ENCODE measurements around the gene SH3PXD2A. TPM values are rescaled to one million over a fixed set of nuclear protein-coding genes. Genes with fewer than 3 reads are reported as not detected.

SH3PXD2A gene
- total and polyA plus RNA-seq, 4 donors, result 18.7 to 69.1 (median 42.5) TPM

DNA sequence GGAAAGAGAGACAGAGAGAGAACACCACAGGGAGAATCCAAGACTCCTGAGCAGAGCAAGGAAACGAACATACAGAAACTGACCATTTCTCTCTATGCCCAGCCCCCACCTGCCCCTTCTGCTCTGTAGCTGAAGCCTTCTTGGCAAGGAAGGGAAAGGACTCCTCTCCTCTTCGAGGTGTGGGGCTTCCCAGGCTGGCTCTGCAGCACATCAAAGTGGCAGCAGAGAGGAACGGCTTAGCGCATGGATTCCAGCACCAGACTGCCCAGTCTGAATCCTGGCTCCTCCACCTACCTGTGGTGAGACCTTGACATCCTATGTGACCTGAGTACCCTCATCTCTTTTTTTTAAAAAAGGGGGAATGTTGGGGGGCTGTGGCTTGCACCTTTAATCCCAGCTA is 69.4 kb downstream of the SH3PXD2A start:
- Histone ChIP-seq H3K27ac (ENCODE audit: low read depth in 1 of 2, low read length in 2 of 2) (no peak overlapping the region), H3K9me3 (ENCODE audit: control insufficient read depth, low read length) (no peaks in the 10 kb centered on the region), H3K4me3 (ENCODE audit: low read length in 2 of 2) (no peak overlapping the region), H3K4me1 (ENCODE audit: control insufficient read depth in 1 of 2, insufficient read depth in 2 of 2, low read length in 2 of 2) (no peaks in the 10 kb centered on the region), H3K27me3 (ENCODE audit: control insufficient read depth in 1 of 2, insufficient read depth in 2 of 2, low read length in 1 of 2) (no peaks in the 10 kb centered on the region), H3K36me3 (ENCODE audit: control insufficient read depth in 1 of 2, insufficient read depth in 2 of 2, low read length in 1 of 2) (no peaks in the 10 kb centered on the region)
- DNase-seq (no peak), ATAC-seq (ENCODE audit: low FRiP score) (no peak)
- 84 to 85% methylated on average over 4 of the region's 4 CpGs for WGBS, 2 donors
- intact Hi-C loops (cut with DNase I), result no loop called here

DNA sequence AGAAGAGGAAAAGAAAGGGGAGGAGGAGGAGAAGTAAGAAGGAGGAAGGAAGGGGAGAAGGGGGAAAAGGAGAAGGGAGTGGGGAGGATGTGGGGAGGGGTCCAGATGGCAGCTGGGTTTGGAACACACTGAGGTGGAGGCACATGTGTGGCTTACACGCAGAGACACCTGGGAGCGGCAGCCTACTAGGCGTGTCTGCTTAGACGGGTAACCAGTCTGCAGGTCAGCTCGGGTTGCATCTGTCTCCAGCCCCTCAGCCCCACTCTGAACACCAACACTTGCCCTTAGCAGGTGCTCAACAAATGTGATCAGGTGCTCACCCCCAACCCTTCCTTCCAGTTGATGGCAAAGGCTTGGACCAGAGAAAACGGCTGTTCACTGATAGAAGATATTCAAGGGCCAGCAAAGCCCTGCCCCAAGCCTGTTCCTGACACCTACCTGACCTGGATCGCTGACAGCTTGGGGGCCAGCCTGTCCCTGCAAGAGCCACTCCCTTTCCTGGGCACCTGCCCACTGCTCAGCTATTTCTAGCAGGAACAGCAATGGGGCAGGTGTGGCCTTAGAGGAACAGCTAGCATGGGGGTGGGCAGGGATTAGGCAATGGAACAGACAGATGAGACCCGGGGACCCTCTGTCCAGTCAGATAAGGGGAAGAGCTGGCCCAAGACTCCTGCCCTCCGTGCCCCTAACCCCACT is 70.5 kb downstream of the SH3PXD2A start:
- no peaks in the 10 kb centered on the region for H3K9me3 ChIP-seq (ENCODE audit: control insufficient read depth, low read length)
- no peaks in the 10 kb centered on the region for H3K27me3 ChIP-seq (ENCODE audit: control insufficient read depth in 1 of 2, insufficient read depth in 2 of 2, low read length in 1 of 2)
- H3K4me3 ChIP-seq (ENCODE audit: low read length in 2 of 2), result no peak overlapping the region
- H3K27ac ChIP-seq (ENCODE audit: low read depth in 1 of 2, low read length in 2 of 2), result no peak overlapping the region
- no peaks in the 10 kb centered on the region for H3K36me3 ChIP-seq (ENCODE audit: control insufficient read depth in 1 of 2, insufficient read depth in 2 of 2, low read length in 1 of 2)
- DNase-seq (no peak), ATAC-seq (ENCODE audit: low FRiP score) (no peak)
- no peaks in the 10 kb centered on the region for H3K4me1 ChIP-seq (ENCODE audit: control insufficient read depth in 1 of 2, insufficient read depth in 2 of 2, low read length in 2 of 2)
- intact Hi-C loops (cut with DNase I), result no loop called here
- WGBS, 2 donors, result 89 to 95% methylated on average over 9 of the region's 9 CpGs

- Histone ChIP-seq H3K27me3 (ENCODE audit: control insufficient read depth in 1 of 2, insufficient read depth in 2 of 2, low read length in 1 of 2) (no peaks in the 10 kb centered on the region), H3K4me3 (ENCODE audit: low read length in 2 of 2) (no peak overlapping the region), H3K36me3 (ENCODE audit: control insufficient read depth in 1 of 2, insufficient read depth in 2 of 2, low read length in 1 of 2) (no peaks in the 10 kb centered on the region), H3K4me1 (ENCODE audit: control insufficient read depth in 1 of 2, insufficient read depth in 2 of 2, low read length in 2 of 2) (no peaks in the 10 kb centered on the region), H3K27ac (ENCODE audit: low read depth in 1 of 2, low read length in 2 of 2) (no peak overlapping the region), H3K9me3 (ENCODE audit: control insufficient read depth, low read length) (no peaks in the 10 kb centered on the region)
- ATAC-seq (ENCODE audit: low FRiP score) (no peak), DNase-seq (no peak)
- intact Hi-C loops (cut with DNase I), result no loop called here
- WGBS, 2 donors, result 83 to 86% methylated on average over 8 of the region's 8 CpGs
These were observed 71.3 kb downstream of the SH3PXD2A start for GRCh38 chr10:103784089-103784488.

DNA sequence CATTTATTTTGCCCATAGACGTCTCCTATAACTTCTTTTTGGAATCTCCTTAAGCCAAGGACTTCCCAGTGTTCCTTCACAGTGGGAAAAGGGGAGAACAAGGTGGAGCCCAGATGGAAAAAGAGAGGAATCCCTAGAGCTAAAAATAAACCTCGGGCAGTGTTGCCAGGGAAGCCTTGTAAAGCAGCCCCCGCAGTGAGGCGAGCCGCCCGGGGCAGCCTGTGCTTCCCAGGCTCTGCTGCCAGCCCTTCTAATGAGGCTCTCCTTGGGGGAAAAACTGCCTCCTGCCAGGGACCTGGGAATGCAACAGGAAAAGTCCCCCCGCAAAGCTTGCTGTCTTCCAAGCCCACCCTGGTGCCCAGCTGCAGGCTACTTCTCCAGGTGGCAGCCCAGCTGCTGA is 71.7 kb downstream of the SH3PXD2A start:
- Histone ChIP-seq H3K27me3 (ENCODE audit: control insufficient read depth in 1 of 2, insufficient read depth in 2 of 2, low read length in 1 of 2) (no peaks in the 10 kb centered on the region), H3K36me3 (ENCODE audit: control insufficient read depth in 1 of 2, insufficient read depth in 2 of 2, low read length in 1 of 2) (no peaks in the 10 kb centered on the region), H3K27ac (ENCODE audit: low read depth in 1 of 2, low read length in 2 of 2) (no peak overlapping the region), H3K4me3 (ENCODE audit: low read length in 2 of 2) (no peak overlapping the region), H3K4me1 (ENCODE audit: control insufficient read depth in 1 of 2, insufficient read depth in 2 of 2, low read length in 2 of 2) (no peaks in the 10 kb centered on the region), H3K9me3 (ENCODE audit: control insufficient read depth, low read length) (no peaks in the 10 kb centered on the region)
- DNase-seq (no peak), ATAC-seq (ENCODE audit: low FRiP score) (no peak)
- intact Hi-C loops (cut with DNase I), result no loop called here
- 6 to 10% methylated on average over 7 of the region's 7 CpGs for WGBS, 2 donors

GRCh38 chr10:103781329-103782061 is 73.9 kb downstream of the SH3PXD2A start:
- intact Hi-C loops (cut with DNase I), result no loop called here
- Histone ChIP-seq H3K4me1 (ENCODE audit: control insufficient read depth in 1 of 2, insufficient read depth in 2 of 2, low read length in 2 of 2) (no peaks in the 10 kb centered on the region), H3K4me3 (ENCODE audit: low read length in 2 of 2) (no peak overlapping the region), H3K36me3 (ENCODE audit: control insufficient read depth in 1 of 2, insufficient read depth in 2 of 2, low read length in 1 of 2) (no peaks in the 10 kb centered on the region), H3K27ac (ENCODE audit: low read depth in 1 of 2, low read length in 2 of 2) (no peak overlapping the region), H3K27me3 (ENCODE audit: control insufficient read depth in 1 of 2, insufficient read depth in 2 of 2, low read length in 1 of 2) (no peaks in the 10 kb centered on the region), H3K9me3 (ENCODE audit: control insufficient read depth, low read length) (no peaks in the 10 kb centered on the region)
- no peak for ATAC-seq (ENCODE audit: low FRiP score)
- no peak for DNase-seq
- WGBS, 2 donors, result 90 to 92% methylated on average over 6 of the region's 6 CpGs

GRCh38 chr10:103780242-103781149 is 74.9 kb downstream of the SH3PXD2A start:
- no peak overlapping the region for H3K4me3 ChIP-seq (ENCODE audit: low read length in 2 of 2)
- H3K27me3 ChIP-seq (ENCODE audit: control insufficient read depth in 1 of 2, insufficient read depth in 2 of 2, low read length in 1 of 2), result no peaks in the 10 kb centered on the region
- no peaks in the 10 kb centered on the region for H3K4me1 ChIP-seq (ENCODE audit: control insufficient read depth in 1 of 2, insufficient read depth in 2 of 2, low read length in 2 of 2)
- no peaks in the 10 kb centered on the region for H3K36me3 ChIP-seq (ENCODE audit: control insufficient read depth in 1 of 2, insufficient read depth in 2 of 2, low read length in 1 of 2)
- no peak overlapping the region for H3K27ac ChIP-seq (ENCODE audit: low read depth in 1 of 2, low read length in 2 of 2)
- intact Hi-C loops (cut with DNase I), result no loop called here
- ATAC-seq (ENCODE audit: low FRiP score) (no peak), DNase-seq (no peak)
- WGBS, 2 donors, result 85 to 87% methylated on average over 8 of the region's 8 CpGs
- no peaks in the 10 kb centered on the region for H3K9me3 ChIP-seq (ENCODE audit: control insufficient read depth, low read length)

GRCh38 chr10:103778358-103779139 is 76.8 kb downstream of the SH3PXD2A start:
- H3K36me3 ChIP-seq (ENCODE audit: control insufficient read depth in 1 of 2, insufficient read depth in 2 of 2, low read length in 1 of 2), result no peaks in the 10 kb centered on the region
- H3K27me3 ChIP-seq (ENCODE audit: control insufficient read depth in 1 of 2, insufficient read depth in 2 of 2, low read length in 1 of 2), result no peaks in the 10 kb centered on the region
- H3K9me3 ChIP-seq (ENCODE audit: control insufficient read depth, low read length), result no peaks in the 10 kb centered on the region
- WGBS, 2 donors, result 95% methylated on average over 10 of the region's 10 CpGs
- H3K4me1 ChIP-seq (ENCODE audit: control insufficient read depth in 1 of 2, insufficient read depth in 2 of 2, low read length in 2 of 2), result no peaks in the 10 kb centered on the region
- DNase-seq (no peak), ATAC-seq (ENCODE audit: low FRiP score) (no peak)
- H3K4me3 ChIP-seq (ENCODE audit: low read length in 2 of 2), result no peak overlapping the region
- no peak overlapping the region for H3K27ac ChIP-seq (ENCODE audit: low read depth in 1 of 2, low read length in 2 of 2)
- intact Hi-C loops (cut with DNase I), result loop anchor here in 1 of 2 donors (5.0 kb wide), 1 partner anchor 66 kb away; no protein-coding TSS in a partner anchor

Data from aorta (tissue), 5 donors.